ENCODE results near the gene ACSL1. TPM values are rescaled to one million over a fixed set of nuclear protein-coding genes. Genes with fewer than 3 reads are reported as not detected.

ACSL1 gene
- total RNA-seq, 2 experiments from 2014 or later = 17.1 to 17.2 TPM

DNA sequence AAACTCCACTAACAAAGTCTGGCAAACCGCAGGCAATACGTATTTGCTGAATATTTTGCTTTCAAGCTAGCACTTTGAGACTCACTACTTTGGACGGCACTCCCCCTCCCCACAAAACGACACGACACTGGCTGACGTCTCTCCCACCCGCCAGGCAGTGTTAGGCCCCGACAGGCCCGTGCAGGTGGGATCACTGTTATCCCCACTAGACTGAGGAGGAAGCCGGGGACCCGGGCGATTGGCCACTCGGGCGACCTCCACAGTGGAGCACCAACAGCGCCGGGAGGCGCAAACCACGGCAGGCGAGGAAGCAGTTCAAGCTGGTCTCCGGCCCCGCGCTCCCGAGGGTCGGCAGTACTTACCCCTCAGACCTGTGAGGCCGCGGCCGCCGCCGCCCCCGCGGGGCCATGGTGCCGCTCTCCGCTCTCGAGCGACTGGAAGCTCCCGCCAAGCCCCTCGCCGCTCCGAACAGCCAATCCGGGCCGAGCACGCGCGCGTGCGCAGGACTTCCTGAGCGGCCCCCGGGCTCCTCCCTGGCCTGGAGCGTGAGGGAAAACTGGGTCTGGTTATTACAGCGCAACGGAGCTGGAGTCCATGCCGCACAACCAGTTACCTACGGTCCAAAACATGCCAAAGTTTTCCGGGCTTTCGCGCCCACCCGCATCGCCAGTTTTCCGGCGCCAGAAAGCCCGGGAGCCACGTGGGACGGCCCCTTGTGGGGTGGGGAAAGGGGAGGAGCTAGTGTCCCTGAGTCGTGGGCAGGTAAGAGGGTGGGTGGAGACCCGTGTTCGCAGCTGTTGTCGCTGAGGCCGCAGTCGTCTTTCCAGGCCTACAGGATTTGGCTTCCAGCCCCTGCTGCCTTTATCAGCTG is 91.9 kb downstream of the ACSL1 start, which contains the start of gene CENPU:
Gene CENPU, minus strand, starts transcription at position 443 of the 871 bp plus-strand sequence. Its CDS starts 34 bp downstream, at position 409.
- intact Hi-C loops (cut with DNase I, micrococcal nuclease) = loop anchor here (1.0 to 10.0 kb wide), 17 partner anchors 28 to 1289 kb away; partner anchors contain the start of genes CASP3 (in 2 of the 2), IRF2 (in 2 of the 2), PRIMPOL (in 2 of the 2) and ANKRD37 (in 1 of the 2)
- H3K36me3 Mint-ChIP-seq (ENCODE audit: low read depth) = peaks cover 26% of the 10 kb centered on the region
- H3K9me3 Mint-ChIP-seq (ENCODE audit: low read depth) = no peaks in the 10 kb centered on the region
- peak within 1 kb of the TSS; percentile 98 for H3K4me3 Mint-ChIP-seq
- POLR2A ChIA-PET = interaction anchor here (0.6 to 2.8 kb wide), 16 partner anchors 10 to 496 kb away, joined by 3 to 15 read pairs (median 4); partner anchors contain the start of genes CASP3, IRF2 and PRIMPOL
- peaks cover 24% of the 10 kb centered on the region for H3K4me1 Mint-ChIP-seq
- CTCF ChIA-PET = interaction anchor here (0.6 to 2.1 kb wide), 14 partner anchors 9 to 1291 kb away, joined by 3 to 13 read pairs (median 3); partner anchors contain the start of genes ACSL1 and IRF2
- no peaks in the 10 kb centered on the region for H3K27me3 Mint-ChIP-seq
- peak within 1 kb of the TSS; percentile 94 for H3K27ac Mint-ChIP-seq
- peak; percentile 95 for ATAC-seq
- DNase-seq = peak; percentile 98

GRCh38 chr4:184732126-184732525 is 93.6 kb downstream of the ACSL1 start:
- ChIA-PET CTCF (no interaction called here), POLR2A (interaction anchor here (0.7 to 2.8 kb wide), 4 partner anchors 83 to 476 kb away, joined by 3 to 15 read pairs (median 4); partner anchors contain the start of genes CASP3, IRF2 and PRIMPOL)
- Mint-ChIP-seq H3K4me3 (peak overlapping the region; percentile 98), H3K4me1 (peaks cover 24% of the 10 kb centered on the region), H3K36me3 (ENCODE audit: low read depth) (peaks cover 41% of the 10 kb centered on the region), H3K9me3 (ENCODE audit: low read depth) (no peaks in the 10 kb centered on the region), H3K27ac (peak overlapping the region; percentile 37), H3K27me3 (no peaks in the 10 kb centered on the region)
- ATAC-seq (no peak), DNase-seq (peak; percentile 35)
- intact Hi-C loops (cut with DNase I, micrococcal nuclease) = loop anchor here (5.0 to 10.0 kb wide), 6 partner anchors 90 to 1287 kb away; partner anchors contain the start of genes CDKN2AIP (in 1 of the 2) and IRF2 (in 1 of the 2)

- H3K27ac Mint-ChIP-seq = no peak overlapping the region
- ChIA-PET POLR2A (interaction anchor here (0.7 to 0.9 kb wide), 3 partner anchors 113 to 477 kb away, joined by 3 to 8 read pairs (median 7); no protein-coding TSS in a partner anchor), CTCF (interaction anchor here (1.2 kb wide), 2 partner anchors 9 to 467 kb away, joined by 3 read pairs; no protein-coding TSS in a partner anchor)
- peaks cover 49% of the 10 kb centered on the region for H3K36me3 Mint-ChIP-seq (ENCODE audit: low read depth)
- H3K9me3 Mint-ChIP-seq (ENCODE audit: low read depth) = no peaks in the 10 kb centered on the region
- no peaks in the 10 kb centered on the region for H3K27me3 Mint-ChIP-seq
- ATAC-seq (no peak), DNase-seq (no peak)
- H3K4me3 Mint-ChIP-seq = no peak overlapping the region
- peaks cover 24% of the 10 kb centered on the region for H3K4me1 Mint-ChIP-seq
- intact Hi-C loops (cut with DNase I, micrococcal nuclease) = loop anchor here (5.0 to 10.0 kb wide), 6 partner anchors 91 to 1286 kb away; partner anchors contain the start of genes CDKN2AIP (in 1 of the 2) and IRF2 (in 1 of the 2)
Measured at GRCh38 chr4:184731056-184731455, 94.7 kb downstream of the ACSL1 start.

DNA sequence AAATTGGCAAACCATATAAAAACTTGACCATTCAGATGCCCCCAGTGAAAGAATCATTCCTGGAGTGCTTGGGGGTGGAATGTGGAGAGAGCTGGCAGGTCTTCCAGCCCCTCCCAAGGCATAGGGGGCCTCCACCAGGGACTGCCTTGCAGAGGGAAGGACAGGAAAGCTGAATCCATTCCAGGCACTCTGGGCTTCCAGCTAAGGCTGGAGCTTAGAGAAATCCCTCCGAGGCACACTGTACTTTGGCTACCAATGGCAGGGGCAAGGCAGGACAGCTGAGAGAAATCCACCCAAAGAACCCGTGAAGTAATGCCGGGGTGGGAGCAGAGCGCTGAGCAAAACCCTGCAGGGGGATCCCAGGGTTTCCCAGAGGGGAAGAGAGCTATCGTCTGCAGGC is 95.8 kb downstream of the ACSL1 start:
- H3K4me3 Mint-ChIP-seq = no peak overlapping the region
- no peak overlapping the region for H3K27ac Mint-ChIP-seq
- POLR2A ChIA-PET = no interaction called here
- ATAC-seq (no peak), DNase-seq (no peak)
- intact Hi-C loops (cut with DNase I, micrococcal nuclease) = loop anchor here (5.0 to 10.0 kb wide), 6 partner anchors 92 to 1285 kb away; partner anchors contain the start of genes CDKN2AIP (in 1 of the 2) and IRF2 (in 1 of the 2)
- no peaks in the 10 kb centered on the region for H3K27me3 Mint-ChIP-seq
- peaks cover 55% of the 10 kb centered on the region for H3K36me3 Mint-ChIP-seq (ENCODE audit: low read depth)
- H3K4me1 Mint-ChIP-seq = peaks cover 24% of the 10 kb centered on the region
- CTCF ChIA-PET = interaction anchor here (1.2 to 1.7 kb wide), 3 partner anchors 10 to 466 kb away, joined by 3 to 5 read pairs (median 5); no protein-coding TSS in a partner anchor
- H3K9me3 Mint-ChIP-seq (ENCODE audit: low read depth) = no peaks in the 10 kb centered on the region

- intact Hi-C loops (cut with DNase I, micrococcal nuclease) = no loop called here
- Mint-ChIP-seq H3K4me3 (no peak overlapping the region), H3K9me3 (ENCODE audit: low read depth) (no peaks in the 10 kb centered on the region), H3K36me3 (ENCODE audit: low read depth) (peaks cover 66% of the 10 kb centered on the region), H3K27ac (no peak overlapping the region), H3K27me3 (no peaks in the 10 kb centered on the region), H3K4me1 (peaks cover 18% of the 10 kb centered on the region)
- ChIA-PET POLR2A (no interaction called here), CTCF (interaction anchor here (0.6 to 1.7 kb wide), 3 partner anchors 9 to 467 kb away, joined by 3 to 5 read pairs (median 5); no protein-coding TSS in a partner anchor)
- DNase-seq = no peak
- ATAC-seq = no peak
Measured at GRCh38 chr4:184728858-184729257, 96.9 kb downstream of the ACSL1 start.

- ATAC-seq = no peak
- Mint-ChIP-seq H3K4me1 (peaks cover 11% of the 10 kb centered on the region), H3K4me3 (no peak overlapping the region), H3K27me3 (no peaks in the 10 kb centered on the region), H3K27ac (no peak overlapping the region), H3K36me3 (ENCODE audit: low read depth) (peaks cover 75% of the 10 kb centered on the region), H3K9me3 (ENCODE audit: low read depth) (no peaks in the 10 kb centered on the region)
- intact Hi-C loops (cut with DNase I, micrococcal nuclease) = no loop called here
- CTCF ChIA-PET = interaction anchor here (0.9 kb wide), 1 partner anchor 37 kb away, joined by 3 read pairs; no protein-coding TSS in a partner anchor
- DNase-seq = no peak
- POLR2A ChIA-PET = no interaction called here
Measured at GRCh38 chr4:184727430-184727829, 98.3 kb downstream of the ACSL1 start.

- POLR2A ChIA-PET = interaction anchor here (0.7 to 1.3 kb wide), 2 partner anchors 12 to 23 kb away, joined by 3 to 4 read pairs; no protein-coding TSS in a partner anchor
- Mint-ChIP-seq H3K4me3 (no peak overlapping the region), H3K4me1 (peaks cover 4% of the 10 kb centered on the region), H3K9me3 (ENCODE audit: low read depth) (peaks cover 7% of the 10 kb centered on the region), H3K27ac (no peak overlapping the region), H3K27me3 (no peaks in the 10 kb centered on the region), H3K36me3 (ENCODE audit: low read depth) (peaks cover 84% of the 10 kb centered on the region)
- ATAC-seq (peak; percentile 72), DNase-seq (no peak)
- CTCF ChIA-PET = interaction anchor here (0.7 to 1.7 kb wide), 7 partner anchors 8 to 331 kb away, joined by 3 to 6 read pairs (median 3); partner anchors contain the start of gene CENPU
- intact Hi-C loops (cut with DNase I, micrococcal nuclease) = no loop called here
Measured at GRCh38 chr4:184722798-184723197, 103.0 kb downstream of the ACSL1 start.

GRCh38 chr4:184721254-184721653 is 104.5 kb downstream of the ACSL1 start:
- Mint-ChIP-seq H3K27me3 (no peaks in the 10 kb centered on the region), H3K27ac (no peak overlapping the region), H3K4me3 (no peak overlapping the region), H3K4me1 (peaks cover 4% of the 10 kb centered on the region), H3K9me3 (ENCODE audit: low read depth) (peaks cover 7% of the 10 kb centered on the region), H3K36me3 (ENCODE audit: low read depth) (peaks cover 84% of the 10 kb centered on the region)
- intact Hi-C loops (cut with DNase I, micrococcal nuclease) = no loop called here
- ATAC-seq (no peak), DNase-seq (no peak)
- ChIA-PET POLR2A (interaction anchor here (0.7 kb wide), 1 partner anchor 787 kb away, joined by 3 read pairs; no protein-coding TSS in a partner anchor), CTCF (interaction anchor here (1.7 kb wide), 1 partner anchor 13 kb away, joined by 6 read pairs; the partner anchor contains the start of gene CENPU)

DNA sequence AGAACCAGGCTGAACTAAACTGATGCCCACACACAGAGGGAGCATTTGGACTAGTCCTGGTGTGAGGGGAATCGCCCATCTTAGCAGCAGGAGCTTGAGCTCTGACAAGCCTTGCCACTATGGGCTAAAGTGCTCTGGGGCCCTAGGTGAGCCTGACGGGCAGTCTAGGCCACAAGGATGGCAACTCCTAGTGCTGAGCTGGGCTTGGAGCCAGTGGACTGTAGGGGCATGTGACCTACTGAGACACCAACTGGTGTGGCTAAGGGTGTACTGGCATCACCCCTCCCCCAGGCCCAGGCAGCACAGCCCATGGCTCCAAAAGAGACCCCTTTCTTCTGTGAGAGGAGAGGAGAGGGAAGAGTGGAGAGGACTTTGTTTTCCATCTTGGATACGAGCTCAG is 106.4 kb downstream of the ACSL1 start:
- Mint-ChIP-seq H3K27ac (no peak overlapping the region), H3K36me3 (ENCODE audit: low read depth) (peaks cover 79% of the 10 kb centered on the region), H3K9me3 (ENCODE audit: low read depth) (peaks cover 7% of the 10 kb centered on the region), H3K27me3 (no peaks in the 10 kb centered on the region), H3K4me3 (no peak overlapping the region), H3K4me1 (peaks cover 4% of the 10 kb centered on the region)
- no peak for DNase-seq
- ATAC-seq = no peak
- ChIA-PET CTCF (interaction anchor here (1.5 kb wide), 1 partner anchor 10 kb away, joined by 5 read pairs; no protein-coding TSS in a partner anchor), POLR2A (interaction anchor here (1.3 kb wide), 1 partner anchor 245 kb away, joined by 3 read pairs; the partner anchor contains the start of gene IRF2)
- intact Hi-C loops (cut with DNase I, micrococcal nuclease) = no loop called here

DNA sequence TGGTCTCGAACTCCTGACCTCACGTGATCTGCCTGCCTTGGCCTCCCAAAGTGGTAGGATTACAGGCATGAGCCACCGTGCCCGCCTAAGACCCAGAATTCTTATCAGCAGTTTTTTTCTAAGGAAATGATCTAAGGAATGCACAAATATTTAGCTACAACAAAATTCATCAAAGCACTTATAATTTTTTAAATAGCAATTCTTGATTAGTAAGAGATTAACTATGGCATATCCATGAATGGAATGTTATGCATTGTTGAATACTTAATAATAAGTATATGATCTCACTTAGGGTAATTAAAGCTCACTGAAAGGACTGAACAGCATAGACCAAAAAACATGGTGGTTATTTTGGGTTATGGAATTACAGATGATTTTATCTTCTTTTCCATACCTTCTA is 110.2 kb downstream of the ACSL1 start:
- ATAC-seq = no peak
- intact Hi-C loops (cut with DNase I, micrococcal nuclease) = no loop called here
- no peak overlapping the region for H3K4me3 Mint-ChIP-seq
- no peaks in the 10 kb centered on the region for H3K9me3 Mint-ChIP-seq (ENCODE audit: low read depth)
- DNase-seq = no peak
- ChIA-PET CTCF (no interaction called here), POLR2A (no interaction called here)
- peaks cover 62% of the 10 kb centered on the region for H3K36me3 Mint-ChIP-seq (ENCODE audit: low read depth)
- no peak overlapping the region for H3K27ac Mint-ChIP-seq
- H3K4me1 Mint-ChIP-seq = no peaks in the 10 kb centered on the region
- H3K27me3 Mint-ChIP-seq = no peaks in the 10 kb centered on the region

DNA sequence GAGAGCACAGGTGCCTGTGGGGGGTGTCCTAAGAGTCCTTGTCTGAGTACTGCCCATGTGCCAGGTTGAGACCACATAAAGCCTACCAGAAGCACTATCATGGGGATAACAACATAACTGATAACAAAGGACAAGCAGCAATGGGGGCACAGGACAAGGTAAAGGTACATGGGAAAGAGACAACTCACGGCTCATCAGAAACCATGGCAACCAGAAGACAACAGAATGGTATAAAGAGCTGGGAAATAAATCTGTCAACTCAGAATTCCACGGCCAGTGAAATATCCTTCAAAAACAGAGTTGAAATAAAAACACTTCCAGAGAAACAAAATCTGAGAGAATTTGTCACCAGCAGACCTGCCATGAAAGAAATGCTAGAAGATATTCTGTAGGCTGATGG is 111.9 kb downstream of the ACSL1 start:
- Mint-ChIP-seq H3K4me1 (no peaks in the 10 kb centered on the region), H3K9me3 (ENCODE audit: low read depth) (no peaks in the 10 kb centered on the region), H3K27me3 (no peaks in the 10 kb centered on the region), H3K4me3 (no peak overlapping the region), H3K27ac (no peak overlapping the region), H3K36me3 (ENCODE audit: low read depth) (peaks cover 61% of the 10 kb centered on the region)
- ChIA-PET CTCF (interaction anchor here (0.8 to 1.7 kb wide), 4 partner anchors 10 to 463 kb away, joined by 3 to 5 read pairs (median 3); no protein-coding TSS in a partner anchor), POLR2A (interaction anchor here (0.6 kb wide), 1 partner anchor 716 kb away, joined by 3 read pairs; no protein-coding TSS in a partner anchor)
- ATAC-seq = no peak
- intact Hi-C loops (cut with DNase I, micrococcal nuclease) = no loop called here
- DNase-seq = no peak

Measured in activated CD4-positive, alpha-beta T cell treated with anti-CD3 and anti-CD28 coated beads for 36 hours (primary cell).